HL-60 (cell line): ENCODE results near the gene ARID1B.

Experiments
- DNase-seq, 2 experiments: peaks; one replicate each; pipeline ENCODE4 v3.0.0-alpha.2; 2010 to 2020; ENCODE audit warnings: low read depth in 1 of 2, low spot score in 1 of 2
- H3K27ac ChIP-seq: fragments of 250-450 bp; sonication (Bioruptor Pico); replicated peaks from 2 replicates; pipeline ENCODE4 v1.5.1; 2020; ENCODE audit warnings: mild to moderate bottlenecking, moderate library complexity
- H3K27me3 ChIP-seq: fragments of 250-450 bp; sonication (Bioruptor Pico); 2 replicates; pipeline ENCODE4 v1.5.1; 2021; ENCODE audit warnings: mild to moderate bottlenecking, moderate library complexity; ENCODE audit not compliant: insufficient read depth, poor library complexity, severe bottlenecking
- H3K4me3 ChIP-seq: replicated peaks from 2 replicates; pipeline ENCODE4 v1.5.1; 2011; ENCODE audit warnings: mild to moderate bottlenecking, control low read depth, low read length; ENCODE audit not compliant: insufficient read depth
- CTCF ChIP-seq: IDR thresholded peaks from one replicate; pipeline ENCODE4 v1.5.1; 2011; ENCODE audit warnings: low read length, control low read depth, inconsistent platforms; ENCODE audit not compliant: insufficient read depth
- GABPA ChIP-seq: IDR thresholded peaks from 2 replicates; pipeline ENCODE4 v1.6.1; 2012; ENCODE audit warnings: low read depth
- POLR2AphosphoS5 ChIP-seq: IDR thresholded peaks from 2 replicates; pipeline ENCODE4 v1.6.1; 2012; ENCODE audit warnings: low read depth
- SPI1 ChIP-seq: IDR thresholded peaks from 2 replicates; pipeline ENCODE4 v1.6.1; 2012; ENCODE audit warnings: low read depth, mild to moderate bottlenecking, borderline replicate concordance
- TF ChIP-seq, protein P1 (sequence below): IDR thresholded peaks from 2 replicates; pipeline ENCODE4 v1.6.1; 2012; ENCODE audit warnings: low read depth; ENCODE audit not compliant: insufficient replicate concordance

Gene ARID1B

DNA sequence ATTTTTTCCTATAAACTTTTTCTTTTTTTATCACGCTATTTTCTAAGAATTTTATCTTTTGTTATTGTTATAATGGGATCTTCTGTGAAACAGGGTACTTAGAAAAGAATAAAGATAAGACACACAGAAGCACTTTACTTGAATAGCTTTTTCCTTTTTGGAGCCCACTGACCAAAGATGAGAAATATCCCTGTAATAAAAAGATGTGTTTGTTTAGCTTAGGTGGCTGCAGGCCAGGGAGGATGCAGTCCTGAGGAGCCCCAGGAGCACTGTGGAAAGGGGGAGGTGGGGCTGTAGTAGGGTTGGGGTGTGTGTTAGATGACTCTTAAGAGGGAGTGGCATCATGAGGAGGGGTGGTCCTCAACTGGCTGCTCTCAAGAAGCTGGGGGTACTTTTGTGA, 128.6 kb downstream of the ARID1B start:
- TF ChIP-seq CTCF (no peak), SPI1 (no peak), GABPA (no peak), POLR2AphosphoS5 (no peak)
- TF ChIP-seq, protein P1, sequence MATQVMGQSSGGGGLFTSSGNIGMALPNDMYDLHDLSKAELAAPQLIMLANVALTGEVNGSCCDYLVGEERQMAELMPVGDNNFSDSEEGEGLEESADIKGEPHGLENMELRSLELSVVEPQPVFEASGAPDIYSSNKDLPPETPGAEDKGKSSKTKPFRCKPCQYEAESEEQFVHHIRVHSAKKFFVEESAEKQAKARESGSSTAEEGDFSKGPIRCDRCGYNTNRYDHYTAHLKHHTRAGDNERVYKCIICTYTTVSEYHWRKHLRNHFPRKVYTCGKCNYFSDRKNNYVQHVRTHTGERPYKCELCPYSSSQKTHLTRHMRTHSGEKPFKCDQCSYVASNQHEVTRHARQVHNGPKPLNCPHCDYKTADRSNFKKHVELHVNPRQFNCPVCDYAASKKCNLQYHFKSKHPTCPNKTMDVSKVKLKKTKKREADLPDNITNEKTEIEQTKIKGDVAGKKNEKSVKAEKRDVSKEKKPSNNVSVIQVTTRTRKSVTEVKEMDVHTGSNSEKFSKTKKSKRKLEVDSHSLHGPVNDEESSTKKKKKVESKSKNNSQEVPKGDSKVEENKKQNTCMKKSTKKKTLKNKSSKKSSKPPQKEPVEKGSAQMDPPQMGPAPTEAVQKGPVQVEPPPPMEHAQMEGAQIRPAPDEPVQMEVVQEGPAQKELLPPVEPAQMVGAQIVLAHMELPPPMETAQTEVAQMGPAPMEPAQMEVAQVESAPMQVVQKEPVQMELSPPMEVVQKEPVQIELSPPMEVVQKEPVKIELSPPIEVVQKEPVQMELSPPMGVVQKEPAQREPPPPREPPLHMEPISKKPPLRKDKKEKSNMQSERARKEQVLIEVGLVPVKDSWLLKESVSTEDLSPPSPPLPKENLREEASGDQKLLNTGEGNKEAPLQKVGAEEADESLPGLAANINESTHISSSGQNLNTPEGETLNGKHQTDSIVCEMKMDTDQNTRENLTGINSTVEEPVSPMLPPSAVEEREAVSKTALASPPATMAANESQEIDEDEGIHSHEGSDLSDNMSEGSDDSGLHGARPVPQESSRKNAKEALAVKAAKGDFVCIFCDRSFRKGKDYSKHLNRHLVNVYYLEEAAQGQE, result no peak
- Histone ChIP-seq H3K27me3 (no peaks in the 10 kb centered on the region), H3K27ac (no peak overlapping the region), H3K4me3 (no peak overlapping the region)
- DNase-seq, result no peak

- no peak overlapping the region for H3K4me3 ChIP-seq
- no peaks in the 10 kb centered on the region for H3K27me3 ChIP-seq
- H3K27ac ChIP-seq, result no peak overlapping the region
- TF ChIP-seq GABPA (no peak), CTCF (no peak), SPI1 (no peak), POLR2AphosphoS5 (no peak)
- TF ChIP-seq, protein P1, result no peak
- no peak for DNase-seq
Observed at GRCh38 chr6:156906451-156906850, 129.3 kb downstream of the ARID1B start.

GRCh38 chr6:156909212-156910010, 132.2 kb downstream of the ARID1B start:
- Histone ChIP-seq H3K27ac (no peak overlapping the region), H3K4me3 (no peak overlapping the region), H3K27me3 (no peaks in the 10 kb centered on the region)
- DNase-seq, result no peak
- TF ChIP-seq, protein P1, result no peak
- TF ChIP-seq GABPA (no peak), CTCF (no peak), SPI1 (no peak), POLR2AphosphoS5 (no peak)
